Lower leg skin (tissue), 4 donors: Measurements from ENCODE around the gene CASP5. TPM values are rescaled to one million over a fixed set of nuclear protein-coding genes. Genes with fewer than 3 reads are reported as not detected.
A peak's percentile ranks its signal among the peaks of the same experiment; 100 is the strongest.
"Not testable (repeated sequence)": the region's sequence is repeated elsewhere in the genome, so short reads cannot be mapped to it uniquely, and the experiment has no call there.

ENCODE experiments used
- DNase-seq, 2 donors: peaks; one replicate each; pipeline ENCODE4 v3.0.0-alpha.2; 2019; ENCODE audit warnings: low spot score in 2 of 2
- H3K4me3 ChIP-seq: fragments of 200-600 bp; sonication (generic); 2 replicates; pipeline ENCODE4 v1.5.1; 2017; ENCODE audit warnings: mild to moderate bottlenecking, low read depth; ENCODE audit not compliant: poor library complexity, severe bottlenecking
- CTCF ChIP-seq, 3 donors: fragments of 450-650 bp; IDR thresholded peaks; one replicate each; pipeline ENCODE4 v1.5.1; 2016; ENCODE audit warnings: antibody characterized with exemption in 3 of 3, mild to moderate bottlenecking in 3 of 3, moderate library complexity in 2 of 3
- POLR2A ChIP-seq, 2 donors: fragments of 450-650 bp; IDR thresholded peaks; one replicate each; pipeline ENCODE4 v1.6.1; 2016 to 2017; ENCODE audit warnings: antibody characterized with exemption in 2 of 2, mild to moderate bottlenecking in 1 of 2, moderate library complexity in 1 of 2
- WGBS, 2 donors: methylation state at CpG; one replicate each; pipeline ENCODE4 v1.1.5; 2018; 5-methylcytosine and 5-hydroxymethylcytosine counted together
- intact Hi-C: fragments of 100-400 bp; cut with DNase I; formaldehyde crosslinking; loops from one replicate; pipeline ENCODE4 v1.15.0; 2023; ENCODE audit warnings: low total_unique reads
- total RNA-seq, 4 donors: library from RNA; depleted of rRNA; stranded (reverse); fragments of >200 nt; gene quantifications; one replicate each; pipeline ENCODE4 v1.1.0, GENCODE V29; 2016

The CASP5 gene
- total RNA-seq, 4 donors from 2014 or later: 0.21 TPM; not detected in 3

- DNase-seq: peak in 1 of 2 donors; percentile 88
- H3K4me3 ChIP-seq: no peak overlapping the region
- intact Hi-C loops: no loop called here
- WGBS, 2 donors: 37 to 50% methylated on average over 5 of the region's 5 CpGs
- no peak for TF ChIP-seq CTCF (IDR thresholded peaks at IDR 0.05)
- TF ChIP-seq POLR2A (IDR thresholded peaks at IDR 0.05): no peak
Observed at GRCh38 chr11:105045676-105046296, 22.8 kb upstream of the CASP5 start.

DNA sequence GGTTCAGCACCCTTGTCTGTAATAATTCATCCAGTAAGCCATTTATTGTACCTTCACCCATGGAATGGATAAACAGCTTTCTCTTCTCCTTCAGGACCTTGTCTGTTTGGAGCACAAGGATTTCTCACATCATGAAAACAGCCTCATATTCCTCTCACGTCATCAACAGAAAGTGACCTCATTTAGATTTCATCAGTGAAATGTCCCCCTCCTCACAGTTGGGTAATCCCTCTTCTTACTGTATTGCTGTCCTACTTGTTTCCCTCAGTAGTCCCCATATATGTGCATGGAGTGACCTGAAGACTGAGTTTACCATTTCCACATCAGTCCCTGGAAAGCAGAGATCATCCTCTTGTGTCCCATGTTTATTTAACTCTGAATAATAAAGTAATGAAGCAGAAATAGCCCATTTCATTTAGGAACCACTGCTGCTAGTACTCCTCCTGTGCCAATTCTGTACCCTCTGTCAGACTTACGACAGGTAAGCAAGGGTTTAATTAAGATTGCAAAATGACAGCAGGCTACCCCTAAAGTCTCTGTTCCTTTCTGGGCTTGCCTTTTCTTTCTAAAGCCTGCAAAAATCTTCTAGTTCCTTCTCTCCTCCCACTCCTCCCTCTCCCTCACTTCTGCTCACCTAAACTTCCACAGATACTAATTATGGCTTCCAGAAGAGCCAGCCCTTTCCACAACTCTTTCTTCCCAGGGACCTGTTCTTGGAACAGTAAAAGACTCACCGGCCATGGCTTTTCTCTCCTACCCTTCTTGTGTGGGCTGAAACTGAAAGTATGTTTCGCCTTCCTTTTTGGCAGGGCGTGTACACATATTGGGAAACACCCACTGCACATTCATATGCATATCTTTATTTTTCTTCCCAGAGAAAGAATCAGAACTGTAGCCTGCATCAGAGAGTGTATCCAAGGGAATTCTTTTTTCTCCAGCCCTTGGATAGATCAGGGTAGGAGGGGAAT, 21.9 kb upstream of the CASP5 start, which contains the start of gene CARD16:
Gene CARD16 (minus strand): TSS at position 779 of the 968 bp plus-strand sequence. CDS start 38 bp downstream, at position 741.
- intact Hi-C loops, DNase-seq, H3K4me3 ChIP-seq: not testable (repeated sequence)
- 14 to 20% methylated on average over 5 of the region's 5 CpGs for WGBS, 2 donors

- TF ChIP-seq CTCF (IDR thresholded peaks at IDR 0.05) (no peak), POLR2A (IDR thresholded peaks at IDR 0.05) (no peak)
- no peak overlapping the region for H3K4me3 ChIP-seq
- 52 to 89% methylated on average over 3 of the region's 3 CpGs for WGBS, 2 donors
- no peak for DNase-seq
- intact Hi-C loops: no loop called here
Observed at GRCh38 chr11:105042178-105042577, 19.2 kb upstream of the CASP5 start.

- intact Hi-C loops: no loop called here
- no peak for DNase-seq
- 75 to 94% methylated on average over 2 of the region's 2 CpGs for WGBS, 2 donors
- no peak for TF ChIP-seq CTCF (IDR thresholded peaks at IDR 0.05)
- TF ChIP-seq POLR2A (IDR thresholded peaks at IDR 0.05): no peak
- H3K4me3 ChIP-seq: no peak overlapping the region
Observed at GRCh38 chr11:105040703-105041102, 17.7 kb upstream of the CASP5 start.

- H3K4me3 ChIP-seq: peak within 1 kb of the TSS; percentile 26
- TF ChIP-seq POLR2A (IDR thresholded peaks at IDR 0.05) (no peak), CTCF (IDR thresholded peaks at IDR 0.05) (no peak)
- intact Hi-C loops: no loop called here
- WGBS, 2 donors: 6 to 11% methylated on average over 3 of the region's 3 CpGs
- DNase-seq: peak in 1 of 2 donors; percentile 56
Observed at GRCh38 chr11:105034813-105035620, 12.0 kb upstream of the CASP5 start, which contains the start of gene CASP1. TSS of gene CASP1 (minus strand) at chr11:105035144. CDS start at chr11:105035113, 31 bp downstream.

GRCh38 chr11:105034388-105034787, 11.4 kb upstream of the CASP5 start:
- peak overlapping the region; percentile 26 for H3K4me3 ChIP-seq
- WGBS, 2 donors: 21 to 33% methylated on average over 2 of the region's 2 CpGs
- DNase-seq, intact Hi-C loops: not testable (repeated sequence)
